ENCODE measurements around the gene NOTCH3. TPM values are rescaled to one million over a fixed set of nuclear protein-coding genes. Genes with fewer than 3 reads are reported as not detected.

NOTCH3 gene
- total RNA-seq, 1 experiment from 2014 or later = 153 TPM

GRCh38 chr19:15244106-15244803 lies 43.5 kb upstream of the NOTCH3 start:
- Mint-ChIP-seq H3K27me3 (ENCODE audit: low read depth) (no peaks in the 10 kb centered on the region), H3K4me3 (no peak overlapping the region), H3K9me3 (no peaks in the 10 kb centered on the region), H3K36me3 (peaks cover 45% of the 10 kb centered on the region), H3K4me1 (no peaks in the 10 kb centered on the region), H3K27ac (no peak overlapping the region)
- TF ChIP-seq MYBL2 (CRISPR knock-in tag; IDR thresholded peaks at IDR 0.05) = no peak
- POLR2A ChIA-PET = interaction anchor here (0.6 to 1.1 kb wide), 2 partner anchors 49 to 135 kb away, joined by 3 to 7 read pairs; partner anchors contain the start of gene AKAP8
- CTCF ChIA-PET = interaction anchor here (1.4 to 6.9 kb wide), 3 partner anchors 8 to 83 kb away, joined by 4 to 54 read pairs (median 10); partner anchors contain the start of gene EPHX3
- DNase-seq (ENCODE audit: low spot score) = no peak
- ATAC-seq = no peak

GRCh38 chr19:15243236-15243957 lies 42.6 kb upstream of the NOTCH3 start:
- Mint-ChIP-seq H3K27me3 (ENCODE audit: low read depth) (no peaks in the 10 kb centered on the region), H3K4me1 (no peaks in the 10 kb centered on the region), H3K9me3 (no peaks in the 10 kb centered on the region), H3K36me3 (peaks cover 40% of the 10 kb centered on the region), H3K27ac (no peak overlapping the region), H3K4me3 (no peak overlapping the region)
- ATAC-seq = no peak
- ChIA-PET CTCF (interaction anchor here (1.1 to 6.9 kb wide), 3 partner anchors 9 to 82 kb away, joined by 3 to 54 read pairs (median 4); no protein-coding TSS in a partner anchor), POLR2A (interaction anchor here (0.6 to 1.1 kb wide), 2 partner anchors 48 to 136 kb away, joined by 3 to 7 read pairs; partner anchors contain the start of gene AKAP8)
- TF ChIP-seq EMX1 (CRISPR knock-in tag; IDR thresholded peaks at IDR 0.05) (no peak), ETV6 (CRISPR knock-in tag; IDR thresholded peaks at IDR 0.05) (no peak), PRRX2 (CRISPR knock-in tag; IDR thresholded peaks at IDR 0.05) (no peak), USF1 (CRISPR knock-in tag; IDR thresholded peaks at IDR 0.05) (no peak), ERG (CRISPR knock-in tag; IDR thresholded peaks at IDR 0.05) (no peak), ATF3 (CRISPR knock-in tag; conservative IDR thresholded peaks at IDR 0.05) (no peak), E2F5 (CRISPR knock-in tag; IDR thresholded peaks at IDR 0.05) (no peak), GABPB1 (CRISPR knock-in tag; IDR thresholded peaks at IDR 0.05) (no peak), ATF6 (CRISPR knock-in tag; IDR thresholded peaks at IDR 0.05) (no peak), TCF7 (CRISPR knock-in tag; IDR thresholded peaks at IDR 0.05; ENCODE audit: low read depth) (no peak), ZNF671 (CRISPR knock-in tag; IDR thresholded peaks at IDR 0.05) (no peak)
- no peak for DNase-seq (ENCODE audit: low spot score)

GRCh38 chr19:15241259-15241910 lies 40.6 kb upstream of the NOTCH3 start:
- no peak overlapping the region for H3K4me3 Mint-ChIP-seq
- ChIA-PET POLR2A (interaction anchor here (0.5 kb wide), 1 partner anchor 15 kb away, joined by 3 read pairs; no protein-coding TSS in a partner anchor), CTCF (interaction anchor here (1.1 to 6.9 kb wide), 3 partner anchors 10 to 64 kb away, joined by 3 to 54 read pairs (median 4); no protein-coding TSS in a partner anchor)
- no peaks in the 10 kb centered on the region for H3K9me3 Mint-ChIP-seq
- ATAC-seq (no peak), DNase-seq (ENCODE audit: low spot score) (no peak)
- no peaks in the 10 kb centered on the region for H3K27me3 Mint-ChIP-seq (ENCODE audit: low read depth)
- H3K36me3 Mint-ChIP-seq = peaks cover 53% of the 10 kb centered on the region
- no peaks in the 10 kb centered on the region for H3K4me1 Mint-ChIP-seq
- no peak overlapping the region for H3K27ac Mint-ChIP-seq
- TF ChIP-seq E2F5 (CRISPR knock-in tag; IDR thresholded peaks at IDR 0.05) (no peak), FOXJ3 (CRISPR knock-in tag; IDR thresholded peaks at IDR 0.05; ENCODE audit: borderline replicate concordance) (no peak), TEAD1 (CRISPR knock-in tag; IDR thresholded peaks at IDR 0.05) (no peak), ATF2 (CRISPR knock-in tag; IDR thresholded peaks at IDR 0.05; ENCODE audit: borderline replicate concordance, low read depth) (no peak), NFATC4 (CRISPR knock-in tag; IDR thresholded peaks at IDR 0.05) (no peak), MXD4 (CRISPR knock-in tag; IDR thresholded peaks at IDR 0.05; ENCODE audit: borderline replicate concordance) (no peak), ZNF263 (CRISPR knock-in tag; IDR thresholded peaks at IDR 0.05; ENCODE audit: low read depth) (no peak), RELA (CRISPR knock-in tag; IDR thresholded peaks at IDR 0.05; ENCODE audit: borderline replicate concordance) (no peak), FOXK1 (CRISPR knock-in tag; IDR thresholded peaks at IDR 0.05) (no peak), ETV6 (CRISPR knock-in tag; IDR thresholded peaks at IDR 0.05) (no peak)

Data from WTC11 (cell line).